Urinary bladder (tissue), 4 donors: Measurements from ENCODE around the gene SZRD1. TPM values are rescaled to one million over a fixed set of nuclear protein-coding genes. Genes with fewer than 3 reads are reported as not detected.

ENCODE experiments used
- DNase-seq: peaks from one replicate; pipeline ENCODE4 v3.0.0-alpha.2; 2015; ENCODE audit errors: extremely low spot score
- H3K27ac ChIP-seq: one replicate; pipeline ENCODE4 v1.5.1; 2013; ENCODE audit warnings: low read depth, mild to moderate bottlenecking, moderate library complexity
- H3K36me3 ChIP-seq: one replicate; pipeline ENCODE4 v1.6.1; 2013; ENCODE audit warnings: mild to moderate bottlenecking, moderate library complexity; ENCODE audit not compliant: insufficient read depth
- H3K4me1 ChIP-seq: one replicate; pipeline ENCODE4 v1.6.1; 2013; ENCODE audit warnings: mild to moderate bottlenecking, moderate library complexity; ENCODE audit not compliant: insufficient read depth
- H3K4me3 ChIP-seq: one replicate; pipeline ENCODE4 v1.5.1; 2013; ENCODE audit warnings: low read depth, low read length
- WGBS: extraction: QIAGEN DNeasy Blood & Tissue Kit; methylation state at CpG from one replicate; pipeline ENCODE4 v1.1.7; 2013; 5-methylcytosine and 5-hydroxymethylcytosine counted together
- polyA plus RNA-seq: library from polyadenylated mRNA; stranded (reverse); fragments of 200-250 nt; gene quantifications from one replicate; pipeline ENCODE4 v1.2.3, GENCODE V29; 2013
- total RNA-seq: library from RNA; depleted of rRNA; stranded (reverse); fragments of >200 nt; gene quantifications from one replicate; pipeline ENCODE4 v1.2.3, GENCODE V29; 2014
- donor health status: healthy with polysubstance abuse.
- donor health status: healthy.

The SZRD1 gene
- total and polyA plus RNA-seq, 2 donors = 17.8 to 115 TPM

- DNase-seq = no peak
- no peaks in the 10 kb centered on the region for H3K4me1 ChIP-seq
- H3K4me3 ChIP-seq = no peak overlapping the region
- 68% methylated on average over 14 of the region's 14 CpGs for WGBS
- H3K36me3 ChIP-seq = peaks cover 3% of the 10 kb centered on the region
- H3K27ac ChIP-seq = no peak overlapping the region
Observed at GRCh38 chr1:16443975-16444770, 77.1 kb downstream of the SZRD1 start.

GRCh38 chr1:16445052-16445451 lies 78.0 kb downstream of the SZRD1 start:
- 92% methylated on average over 4 of the region's 4 CpGs for WGBS
- DNase-seq = no peak
- Histone ChIP-seq H3K27ac (no peak overlapping the region), H3K4me3 (no peak overlapping the region), H3K36me3 (peaks cover 3% of the 10 kb centered on the region), H3K4me1 (no peaks in the 10 kb centered on the region)

GRCh38 chr1:16446116-16446515 lies 79.1 kb downstream of the SZRD1 start:
- 90% methylated on average over 10 of the region's 10 CpGs for WGBS
- Histone ChIP-seq H3K36me3 (peaks cover 3% of the 10 kb centered on the region), H3K4me3 (no peak overlapping the region), H3K4me1 (no peaks in the 10 kb centered on the region), H3K27ac (no peak overlapping the region)
- no peak for DNase-seq

- H3K4me3 ChIP-seq = no peak overlapping the region
- no peak overlapping the region for H3K27ac ChIP-seq
- H3K36me3 ChIP-seq = peaks cover 3% of the 10 kb centered on the region
- 96% methylated on average over 9 of the region's 9 CpGs for WGBS
- H3K4me1 ChIP-seq = no peaks in the 10 kb centered on the region
- no peak for DNase-seq
Observed at GRCh38 chr1:16447641-16448040, 80.6 kb downstream of the SZRD1 start.

Other genes with a start within 250 kb of the SZRD1 start
- 11.3 TPM for gene EPHA2, start 211.2 kb upstream of the SZRD1 start, total RNA-seq
- gene EPHA2, start 211.2 kb upstream of the SZRD1 start, polyA plus RNA-seq = 16.2 TPM
- 6.9 TPM for gene ARHGEF19, start 154.6 kb upstream of the SZRD1 start, total RNA-seq
- gene ARHGEF19, start 154.6 kb upstream of the SZRD1 start, polyA plus RNA-seq = 15.2 TPM
- gene CPLANE2, start 130.1 kb upstream of the SZRD1 start, total RNA-seq = 3.2 TPM
- 8.5 TPM for gene CPLANE2, start 130.1 kb upstream of the SZRD1 start, polyA plus RNA-seq
- gene FBXO42, start 14.8 kb upstream of the SZRD1 start, total RNA-seq = 25.7 TPM
- 28.2 TPM for gene FBXO42, start 14.8 kb upstream of the SZRD1 start, polyA plus RNA-seq
- gene SPATA21, start 70.2 kb downstream of the SZRD1 start, total RNA-seq = not detected
- gene SPATA21, start 70.2 kb downstream of the SZRD1 start, polyA plus RNA-seq = 0.29 TPM
- 46.0 TPM for gene NECAP2, start 73.5 kb downstream of the SZRD1 start, total RNA-seq
- 36.6 TPM for gene NECAP2, start 73.5 kb downstream of the SZRD1 start, polyA plus RNA-seq
- under 0.01 TPM for gene RNU1-1, start 147.0 kb downstream of the SZRD1 start, total RNA-seq
- not detected for gene RNU1-1, start 147.0 kb downstream of the SZRD1 start, polyA plus RNA-seq
- gene NBPF1, start 246.3 kb downstream of the SZRD1 start, total RNA-seq = 137 TPM
- 22.9 TPM for gene NBPF1, start 246.3 kb downstream of the SZRD1 start, polyA plus RNA-seq